Endodermal cell (in vitro differentiated cells): ENCODE measurements around the gene PRDM5. TPM values are rescaled to one million over a fixed set of nuclear protein-coding genes. Genes with fewer than 3 reads are reported as not detected.

Experiments
- DNase-seq: peaks from one replicate; pipeline ENCODE4 v3.0.0-alpha.2; 2017
- H3K27ac ChIP-seq: 2 replicates; pipeline ENCODE4 v1.5.1; 2013; ENCODE audit warnings: mild to moderate bottlenecking, low read depth, low read length, moderate library complexity
- H3K27me3 ChIP-seq: 2 replicates; pipeline ENCODE4 v1.6.1; 2013; ENCODE audit warnings: mild to moderate bottlenecking, low read length, moderate library complexity; ENCODE audit not compliant: insufficient read depth, control insufficient read depth, poor library complexity, severe bottlenecking
- H3K36me3 ChIP-seq: 2 replicates; pipeline ENCODE4 v1.7.0; 2013; ENCODE audit warnings: mild to moderate bottlenecking, low read length, moderate library complexity; ENCODE audit not compliant: control insufficient read depth, insufficient read depth
- H3K4me1 ChIP-seq: one replicate; pipeline ENCODE4 v1.7.0; 2013; ENCODE audit warnings: low read length; ENCODE audit not compliant: control insufficient read depth, insufficient read depth
- H3K4me3 ChIP-seq: 2 replicates; pipeline ENCODE4 v1.5.1; 2013; ENCODE audit warnings: mild to moderate bottlenecking, low read length, moderate library complexity
- H3K9ac ChIP-seq: 2 replicates; pipeline ENCODE4 v1.6.1; 2013; ENCODE audit warnings: mild to moderate bottlenecking, low read length, moderate library complexity; ENCODE audit not compliant: poor library complexity, severe bottlenecking; ENCODE audit errors: extremely low read depth
- H3K9me3 ChIP-seq: 2 replicates; pipeline ENCODE4 v1.6.1; 2013; ENCODE audit warnings: mild to moderate bottlenecking, low read length, moderate library complexity; ENCODE audit not compliant: control insufficient read depth
- H3K27ac Mint-ChIP-seq: 2 replicates; pipeline ENCODE4 v1.8.0; 2020; ENCODE audit warnings: mixed read lengths
- H3K27me3 Mint-ChIP-seq: 2 replicates; pipeline ENCODE4 v1.8.0; 2021; ENCODE audit warnings: mild to moderate bottlenecking, mixed read lengths; ENCODE audit not compliant: insufficient read depth
- H3K36me3 Mint-ChIP-seq: 2 replicates; pipeline ENCODE4 v1.8.0; 2020; ENCODE audit warnings: low read depth, mixed read lengths
- H3K4me1 Mint-ChIP-seq: 2 replicates; pipeline ENCODE4 v1.8.0; 2020; ENCODE audit warnings: mixed read lengths
- H3K4me3 Mint-ChIP-seq: 2 replicates; pipeline ENCODE4 v1.8.0; 2020; ENCODE audit warnings: mild to moderate bottlenecking, moderate library complexity, mixed read lengths
- H3K9me3 Mint-ChIP-seq: 2 replicates; pipeline ENCODE4 v1.8.0; 2020; ENCODE audit warnings: mild to moderate bottlenecking, mixed read lengths
- CTCF ChIP-seq: fragments of 200-600 bp; sonication (generic); conservative IDR thresholded peaks from 2 replicates; pipeline ENCODE4 v1.5.0; 2021; ENCODE audit warnings: antibody characterized with exemption, mild to moderate bottlenecking
- WGBS, 2 experiments: methylation state at CpG; one replicate each; pipeline versions ENCODE4 v1.1.5 to v1.1.7; 2013; ENCODE audit warnings: missing lambda C conversion rate in 2 of 2, mixed read lengths in 1 of 2; ENCODE audit not compliant: insufficient coverage in 1 of 2, insufficient read length in 1 of 2; 5-methylcytosine and 5-hydroxymethylcytosine counted together
- total RNA-seq, 2 donors: library from RNA; stranded (reverse); fragmentation: NEBNext Ultra II Directional in 1 of 2; extraction: Animal tissue kit (Norgen Biotek cat#: 25700) in 1 of 2; gene quantifications; 2 replicates in 1 of 2; 3 replicates in 1 of 2; pipeline ENCODE4 v1.2.1, GENCODE V29; 2021

Gene PRDM5
- total RNA-seq, 2 donors from 2014 or later, result 18.3 to 19.1 TPM

GRCh38 chr4:120839334-120839973 is 83.1 kb downstream of the PRDM5 start:
- H3K9me3 Mint-ChIP-seq, result peaks cover 5% of the 10 kb centered on the region

DNA sequence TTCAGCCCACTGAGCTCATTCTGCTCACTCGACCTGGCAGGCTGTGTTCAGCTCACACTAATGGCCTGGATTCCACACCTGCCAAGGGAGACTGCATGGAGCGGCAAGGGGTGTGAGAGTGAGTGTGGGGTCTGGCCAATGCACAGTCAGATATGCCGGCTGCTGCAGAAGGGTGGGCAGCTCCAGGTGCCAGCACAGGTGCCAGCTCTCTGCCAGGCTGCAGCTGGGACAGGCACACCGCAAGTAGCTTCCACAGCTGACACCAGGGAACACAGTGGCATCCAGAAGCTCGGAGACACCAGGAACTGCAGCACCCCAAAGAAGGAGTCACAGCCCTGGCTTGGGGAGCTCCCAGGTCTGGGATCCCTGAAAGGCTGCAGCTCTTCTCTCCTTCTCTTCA is 83.7 kb downstream of the PRDM5 start:
- no peak for TF ChIP-seq CTCF
- H3K36me3 Mint-ChIP-seq, result no peaks in the 10 kb centered on the region
- H3K9me3 Mint-ChIP-seq, result peaks cover 8% of the 10 kb centered on the region
- H3K4me1 Mint-ChIP-seq, result no peaks in the 10 kb centered on the region
- Histone ChIP-seq H3K27ac (no peak overlapping the region), H3K9ac (no peak overlapping the region), H3K36me3 (no peaks in the 10 kb centered on the region), H3K9me3 (peaks cover 7% of the 10 kb centered on the region), H3K27me3 (no peaks in the 10 kb centered on the region), H3K4me3 (no peak overlapping the region), H3K4me1 (no peaks in the 10 kb centered on the region)
- H3K4me3 Mint-ChIP-seq, result no peak overlapping the region
- no peaks in the 10 kb centered on the region for H3K27me3 Mint-ChIP-seq
- DNase-seq, result no peak
- no peak overlapping the region for H3K27ac Mint-ChIP-seq
- WGBS, 2 experiments, result 94 to 96% methylated on average over 3 to 5 of the region's 5 CpGs

More at GRCh38 chr4:120839334-120839973, 83.1 kb downstream of the PRDM5 start:
- Histone ChIP-seq H3K27me3 (no peaks in the 10 kb centered on the region), H3K9ac (no peak overlapping the region), H3K4me1 (no peaks in the 10 kb centered on the region), H3K36me3 (no peaks in the 10 kb centered on the region), H3K9me3 (peaks cover 2% of the 10 kb centered on the region), H3K27ac (no peak overlapping the region), H3K4me3 (no peak overlapping the region)
- H3K27me3 Mint-ChIP-seq, result no peaks in the 10 kb centered on the region
- H3K27ac Mint-ChIP-seq, result no peak overlapping the region
- no peak for TF ChIP-seq CTCF
- WGBS, 2 experiments, result 94% methylated on average over 2 to 8 of the region's 8 CpGs
- DNase-seq, result no peak
- no peak overlapping the region for H3K4me3 Mint-ChIP-seq
- no peaks in the 10 kb centered on the region for H3K36me3 Mint-ChIP-seq
- peaks cover 2% of the 10 kb centered on the region for H3K4me1 Mint-ChIP-seq

GRCh38 chr4:120837656-120838055 is 84.9 kb downstream of the PRDM5 start:
- H3K4me3 Mint-ChIP-seq, result no peak overlapping the region
- Histone ChIP-seq H3K27me3 (no peaks in the 10 kb centered on the region), H3K9ac (no peak overlapping the region), H3K4me1 (no peaks in the 10 kb centered on the region), H3K27ac (no peak overlapping the region), H3K36me3 (no peaks in the 10 kb centered on the region), H3K4me3 (no peak overlapping the region), H3K9me3 (peaks cover 7% of the 10 kb centered on the region)
- no peak for TF ChIP-seq CTCF
- DNase-seq, result no peak
- no peak overlapping the region for H3K27ac Mint-ChIP-seq
- no CpG with 5 or more reads among the region's 1 CpG for WGBS, 2 experiments
- H3K36me3 Mint-ChIP-seq, result no peaks in the 10 kb centered on the region
- no peaks in the 10 kb centered on the region for H3K27me3 Mint-ChIP-seq
- H3K4me1 Mint-ChIP-seq, result no peaks in the 10 kb centered on the region
- H3K9me3 Mint-ChIP-seq, result peaks cover 8% of the 10 kb centered on the region
